ENCODE data around the gene KCNH2. TPM values are rescaled to one million over a fixed set of nuclear protein-coding genes. Genes with fewer than 3 reads are reported as not detected.

KCNH2 gene
- total and polyA plus RNA-seq, 2 experiments from 2014 or later, result 2.6 to 14.7 TPM

DNA sequence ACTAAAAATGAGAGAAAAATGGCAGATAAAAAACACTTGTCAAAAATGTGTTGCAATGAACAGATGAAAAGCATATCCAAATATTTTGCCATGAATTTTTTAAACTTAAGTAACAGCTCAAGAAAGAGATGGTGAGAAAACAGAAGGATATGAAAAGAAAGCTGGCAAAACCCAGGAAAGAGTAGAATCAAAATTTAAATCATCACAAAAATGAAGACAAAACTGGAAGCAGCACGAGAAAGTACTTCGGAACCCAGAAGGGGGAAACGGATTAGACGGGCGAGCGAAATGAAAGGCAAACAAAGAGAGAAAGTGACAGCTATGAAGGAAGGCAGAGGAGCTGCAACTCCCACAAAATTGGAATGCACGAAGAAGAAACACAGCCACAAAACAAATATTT lies 60.2 kb downstream of the KCNH2 start (continued):
- TF ChIP-seq, protein P1, sequence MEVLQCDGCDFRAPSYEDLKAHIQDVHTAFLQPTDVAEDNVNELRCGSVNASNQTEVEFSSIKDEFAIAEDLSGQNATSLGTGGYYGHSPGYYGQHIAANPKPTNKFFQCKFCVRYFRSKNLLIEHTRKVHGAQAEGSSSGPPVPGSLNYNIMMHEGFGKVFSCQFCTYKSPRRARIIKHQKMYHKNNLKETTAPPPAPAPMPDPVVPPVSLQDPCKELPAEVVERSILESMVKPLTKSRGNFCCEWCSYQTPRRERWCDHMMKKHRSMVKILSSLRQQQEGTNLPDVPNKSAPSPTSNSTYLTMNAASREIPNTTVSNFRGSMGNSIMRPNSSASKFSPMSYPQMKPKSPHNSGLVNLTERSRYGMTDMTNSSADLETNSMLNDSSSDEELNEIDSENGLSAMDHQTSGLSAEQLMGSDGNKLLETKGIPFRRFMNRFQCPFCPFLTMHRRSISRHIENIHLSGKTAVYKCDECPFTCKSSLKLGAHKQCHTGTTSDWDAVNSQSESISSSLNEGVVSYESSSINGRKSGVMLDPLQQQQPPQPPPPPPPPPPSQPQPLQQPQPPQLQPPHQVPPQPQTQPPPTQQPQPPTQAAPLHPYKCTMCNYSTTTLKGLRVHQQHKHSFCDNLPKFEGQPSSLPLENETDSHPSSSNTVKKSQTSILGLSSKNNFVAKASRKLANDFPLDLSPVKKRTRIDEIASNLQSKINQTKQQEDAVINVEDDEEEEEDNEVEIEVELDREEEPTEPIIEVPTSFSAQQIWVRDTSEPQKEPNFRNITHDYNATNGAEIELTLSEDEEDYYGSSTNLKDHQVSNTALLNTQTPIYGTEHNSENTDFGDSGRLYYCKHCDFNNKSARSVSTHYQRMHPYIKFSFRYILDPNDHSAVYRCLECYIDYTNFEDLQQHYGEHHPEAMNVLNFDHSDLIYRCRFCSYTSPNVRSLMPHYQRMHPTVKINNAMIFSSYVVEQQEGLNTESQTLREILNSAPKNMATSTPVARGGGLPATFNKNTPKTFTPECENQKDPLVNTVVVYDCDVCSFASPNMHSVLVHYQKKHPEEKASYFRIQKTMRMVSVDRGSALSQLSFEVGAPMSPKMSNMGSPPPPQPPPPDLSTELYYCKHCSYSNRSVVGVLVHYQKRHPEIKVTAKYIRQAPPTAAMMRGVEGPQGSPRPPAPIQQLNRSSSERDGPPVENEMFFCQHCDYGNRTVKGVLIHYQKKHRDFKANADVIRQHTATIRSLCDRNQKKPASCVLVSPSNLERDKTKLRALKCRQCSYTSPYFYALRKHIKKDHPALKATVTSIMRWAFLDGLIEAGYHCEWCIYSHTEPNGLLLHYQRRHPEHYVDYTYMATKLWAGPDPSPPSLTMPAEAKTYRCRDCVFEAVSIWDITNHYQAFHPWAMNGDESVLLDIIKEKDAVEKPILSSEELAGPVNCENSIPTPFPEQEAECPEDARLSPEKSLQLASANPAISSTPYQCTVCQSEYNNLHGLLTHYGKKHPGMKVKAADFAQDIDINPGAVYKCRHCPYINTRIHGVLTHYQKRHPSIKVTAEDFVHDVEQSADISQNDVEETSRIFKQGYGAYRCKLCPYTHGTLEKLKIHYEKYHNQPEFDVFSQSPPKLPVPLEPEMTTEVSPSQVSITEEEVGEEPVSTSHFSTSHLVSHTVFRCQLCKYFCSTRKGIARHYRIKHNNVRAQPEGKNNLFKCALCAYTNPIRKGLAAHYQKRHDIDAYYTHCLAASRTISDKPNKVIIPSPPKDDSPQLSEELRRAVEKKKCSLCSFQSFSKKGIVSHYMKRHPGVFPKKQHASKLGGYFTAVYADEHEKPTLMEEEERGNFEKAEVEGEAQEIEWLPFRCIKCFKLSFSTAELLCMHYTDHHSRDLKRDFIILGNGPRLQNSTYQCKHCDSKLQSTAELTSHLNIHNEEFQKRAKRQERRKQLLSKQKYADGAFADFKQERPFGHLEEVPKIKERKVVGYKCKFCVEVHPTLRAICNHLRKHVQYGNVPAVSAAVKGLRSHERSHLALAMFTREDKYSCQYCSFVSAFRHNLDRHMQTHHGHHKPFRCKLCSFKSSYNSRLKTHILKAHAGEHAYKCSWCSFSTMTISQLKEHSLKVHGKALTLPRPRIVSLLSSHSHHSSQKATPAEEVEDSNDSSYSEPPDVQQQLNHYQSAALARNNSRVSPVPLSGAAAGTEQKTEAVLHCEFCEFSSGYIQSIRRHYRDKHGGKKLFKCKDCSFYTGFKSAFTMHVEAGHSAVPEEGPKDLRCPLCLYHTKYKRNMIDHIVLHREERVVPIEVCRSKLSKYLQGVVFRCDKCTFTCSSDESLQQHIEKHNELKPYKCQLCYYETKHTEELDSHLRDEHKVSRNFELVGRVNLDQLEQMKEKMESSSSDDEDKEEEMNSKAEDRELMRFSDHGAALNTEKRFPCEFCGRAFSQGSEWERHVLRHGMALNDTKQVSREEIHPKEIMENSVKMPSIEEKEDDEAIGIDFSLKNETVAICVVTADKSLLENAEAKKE (CRISPR knock-in tag; IDR thresholded peaks at IDR 0.05), result no peak

DNA sequence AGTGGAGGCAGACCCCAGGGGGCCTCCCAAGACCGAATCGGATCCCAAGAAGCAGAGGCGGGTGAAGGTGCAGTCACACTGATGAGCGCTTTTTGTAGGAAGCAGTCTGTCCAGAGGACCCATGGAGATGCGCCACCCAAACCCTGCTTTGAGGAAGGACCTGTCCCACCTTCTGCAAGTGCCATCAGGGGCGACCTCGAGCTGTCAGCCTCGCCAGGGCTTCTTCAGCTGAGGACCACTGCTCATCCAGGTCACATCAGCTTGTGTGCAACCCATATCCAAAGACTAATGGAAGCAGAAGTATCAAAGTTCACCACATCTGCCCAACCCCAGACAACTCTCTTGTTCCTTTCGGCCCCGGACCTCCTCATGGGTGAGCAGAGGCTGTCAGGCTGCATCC lies 61.5 kb downstream of the KCNH2 start:
- H3K27me3 Mint-ChIP-seq (ENCODE audit: insufficient read depth, low read depth, poor library complexity), result peaks cover 2% of the 10 kb centered on the region
- H3K27me3 ChIP-seq (ENCODE audit: insufficient read depth), result no peaks in the 10 kb centered on the region
- no peak for ATAC-seq
- no peak for TF ChIP-seq JUNB (IDR thresholded peaks at IDR 0.05; ENCODE audit: unreplicated experiment)
- TF ChIP-seq, protein P2, sequence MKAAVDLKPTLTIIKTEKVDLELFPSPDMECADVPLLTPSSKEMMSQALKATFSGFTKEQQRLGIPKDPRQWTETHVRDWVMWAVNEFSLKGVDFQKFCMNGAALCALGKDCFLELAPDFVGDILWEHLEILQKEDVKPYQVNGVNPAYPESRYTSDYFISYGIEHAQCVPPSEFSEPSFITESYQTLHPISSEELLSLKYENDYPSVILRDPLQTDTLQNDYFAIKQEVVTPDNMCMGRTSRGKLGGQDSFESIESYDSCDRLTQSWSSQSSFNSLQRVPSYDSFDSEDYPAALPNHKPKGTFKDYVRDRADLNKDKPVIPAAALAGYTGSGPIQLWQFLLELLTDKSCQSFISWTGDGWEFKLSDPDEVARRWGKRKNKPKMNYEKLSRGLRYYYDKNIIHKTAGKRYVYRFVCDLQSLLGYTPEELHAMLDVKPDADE (IDR thresholded peaks at IDR 0.05), result no peak
- no peak for TF ChIP-seq EZH2phosphoT487 (IDR thresholded peaks at IDR 0.05; ENCODE audit: unreplicated experiment)
- no peak for TF ChIP-seq EZH2 (IDR thresholded peaks at IDR 0.05; ENCODE audit: low read depth, unreplicated experiment)
- TF ChIP-seq NANOG (IDR thresholded peaks at IDR 0.05; ENCODE audit: borderline replicate concordance), result no peak
- TF ChIP-seq POLR2AphosphoS5 (IDR thresholded peaks at IDR 0.05; ENCODE audit: low read depth), result no peak
- no peak for TF ChIP-seq ZNF114 (CRISPR knock-in tag; IDR thresholded peaks at IDR 0.05)
- TF ChIP-seq, protein P3, sequence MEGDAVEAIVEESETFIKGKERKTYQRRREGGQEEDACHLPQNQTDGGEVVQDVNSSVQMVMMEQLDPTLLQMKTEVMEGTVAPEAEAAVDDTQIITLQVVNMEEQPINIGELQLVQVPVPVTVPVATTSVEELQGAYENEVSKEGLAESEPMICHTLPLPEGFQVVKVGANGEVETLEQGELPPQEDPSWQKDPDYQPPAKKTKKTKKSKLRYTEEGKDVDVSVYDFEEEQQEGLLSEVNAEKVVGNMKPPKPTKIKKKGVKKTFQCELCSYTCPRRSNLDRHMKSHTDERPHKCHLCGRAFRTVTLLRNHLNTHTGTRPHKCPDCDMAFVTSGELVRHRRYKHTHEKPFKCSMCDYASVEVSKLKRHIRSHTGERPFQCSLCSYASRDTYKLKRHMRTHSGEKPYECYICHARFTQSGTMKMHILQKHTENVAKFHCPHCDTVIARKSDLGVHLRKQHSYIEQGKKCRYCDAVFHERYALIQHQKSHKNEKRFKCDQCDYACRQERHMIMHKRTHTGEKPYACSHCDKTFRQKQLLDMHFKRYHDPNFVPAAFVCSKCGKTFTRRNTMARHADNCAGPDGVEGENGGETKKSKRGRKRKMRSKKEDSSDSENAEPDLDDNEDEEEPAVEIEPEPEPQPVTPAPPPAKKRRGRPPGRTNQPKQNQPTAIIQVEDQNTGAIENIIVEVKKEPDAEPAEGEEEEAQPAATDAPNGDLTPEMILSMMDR (conservative IDR thresholded peaks at IDR 0.05; ENCODE audit: low read depth in 2 of 2), result no peak
- TF ChIP-seq CREB1 (CRISPR knock-in tag; IDR thresholded peaks at IDR 0.05; ENCODE audit: low read depth), result no peak
- no peak for TF ChIP-seq STAT1 (IDR thresholded peaks at IDR 0.05; ENCODE audit: unreplicated experiment)
- TF ChIP-seq ZNF331 (CRISPR knock-in tag; IDR thresholded peaks at IDR 0.05; ENCODE audit: low read depth), result no peak

More for the DNA sequence above, 61.5 kb downstream of the KCNH2 start:
- no peak for DNase-seq (ENCODE audit: low spot score)
- no peak overlapping the region for H3K27ac ChIP-seq (ENCODE audit: low read depth)
- no peaks in the 10 kb centered on the region for H3K79me2 ChIP-seq (replicated peaks; ENCODE audit: insufficient read depth)
- H3K36me3 Mint-ChIP-seq (ENCODE audit: low read depth), result no peaks in the 10 kb centered on the region
- no peak overlapping the region for H2AFZ ChIP-seq
- no peak overlapping the region for H3K4me3 Mint-ChIP-seq
- 0 out of 2 replicates have a peak, but pooled peaks cover 8% of the 10 kb centered on the region for H3K9me2 ChIP-seq (ENCODE audit: insufficient read depth)
- H3K4me1 Mint-ChIP-seq, result peaks cover 2% of the 10 kb centered on the region; the same call in 2 of the 3 replicates
- no peak overlapping the region for H3K4me3 ChIP-seq
- no peaks in the 10 kb centered on the region for H3K36me3 ChIP-seq (ENCODE audit: insufficient read depth)
- no peaks in the 10 kb centered on the region for H3K9me3 Mint-ChIP-seq
- no peaks in the 10 kb centered on the region for H3F3A ChIP-seq (replicated peaks; ENCODE audit: low read depth)
- H3K4me2 ChIP-seq, result no peak overlapping the region
- no peaks in the 10 kb centered on the region for H4K20me1 ChIP-seq (replicated peaks; ENCODE audit: insufficient read depth)
- H3K27ac Mint-ChIP-seq, result no peak overlapping the region
- H3K4me1 ChIP-seq (ENCODE audit: insufficient read depth), result no peaks in the 10 kb centered on the region

Measured in GM23338 (cell line).